Stimulated activated CD4-positive, alpha-beta T cell treated with anti-CD3 and anti-CD28 coated beads, Interleukin-1b, Interleukin-23, amount 100 ng/mL, for 24 hours (primary cell): Measurements from ENCODE around the gene MBOAT2.
"Not testable (repeated sequence)": the region's sequence is repeated elsewhere in the genome, so short reads cannot be mapped to it uniquely, and the experiment has no call there.

Experiments used
- DNase-seq, 4 experiments: peaks; one replicate each; pipeline ENCODE4 v3.0.0-alpha.2; 2020; ENCODE audit warnings: low read depth in 4 of 4, low spot score in 1 of 4

MBOAT2 gene

DNA sequence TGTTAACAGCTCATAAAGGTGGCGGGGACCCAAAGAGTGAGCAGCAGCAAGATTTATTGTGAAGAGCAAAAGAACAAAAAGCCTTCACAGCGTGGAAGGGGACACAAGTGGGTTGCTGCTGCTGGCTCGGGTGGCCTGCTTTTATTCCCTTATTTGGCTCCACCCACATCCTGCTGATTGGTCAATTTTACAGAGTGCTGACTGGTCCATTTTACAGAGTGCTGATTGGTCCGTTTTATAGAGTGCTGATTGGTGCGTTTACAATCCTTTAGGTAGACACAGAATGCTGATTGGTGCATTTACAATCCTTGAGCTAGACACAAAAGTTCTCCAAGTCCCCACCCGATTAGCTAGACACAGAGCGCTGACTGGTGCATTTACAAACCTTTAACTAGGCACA, 100.7 kb downstream of the MBOAT2 start:
- not testable (repeated sequence) for DNase-seq

DNA sequence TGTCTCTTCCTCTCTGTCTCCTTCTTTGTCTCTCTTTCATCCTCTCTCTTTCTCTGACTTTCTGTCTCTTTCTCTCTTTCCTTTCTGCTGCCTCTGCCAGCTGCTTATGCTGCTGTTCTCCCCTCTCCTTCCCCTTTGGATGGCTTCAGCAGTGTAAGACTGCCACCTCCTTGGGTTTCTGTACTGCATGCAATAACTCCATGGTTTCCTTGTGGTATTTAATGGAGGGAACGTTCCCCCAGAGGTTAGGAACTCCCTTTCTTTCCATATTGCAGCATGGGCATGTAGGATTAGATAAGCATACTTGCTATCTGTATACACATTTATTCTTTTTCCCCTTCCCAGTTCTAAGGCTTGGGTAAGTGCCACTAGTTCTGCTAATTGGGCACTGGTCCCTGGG, 106.3 kb downstream of the MBOAT2 start:
- not testable (repeated sequence) for DNase-seq

DNA sequence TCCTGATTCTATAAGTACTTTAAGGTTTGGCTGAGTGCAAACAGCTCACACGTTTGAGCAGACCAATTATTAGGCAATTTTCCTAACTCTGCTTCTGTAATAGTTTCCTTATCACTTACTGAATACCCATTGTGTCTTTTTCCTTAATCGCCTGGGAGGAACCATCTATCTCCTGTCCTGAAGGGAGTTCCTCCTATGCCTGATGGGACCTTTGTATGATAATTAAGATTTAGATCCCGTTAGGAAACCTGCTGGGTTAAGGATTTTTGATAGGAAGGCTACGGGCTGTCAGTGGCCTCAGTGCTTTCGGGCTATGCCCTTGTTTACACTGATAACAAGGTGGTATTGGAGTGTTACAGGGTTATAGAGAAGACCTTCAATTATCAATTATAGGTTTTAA, 106.8 kb downstream of the MBOAT2 start:
- DNase-seq, result not testable (repeated sequence)

DNA sequence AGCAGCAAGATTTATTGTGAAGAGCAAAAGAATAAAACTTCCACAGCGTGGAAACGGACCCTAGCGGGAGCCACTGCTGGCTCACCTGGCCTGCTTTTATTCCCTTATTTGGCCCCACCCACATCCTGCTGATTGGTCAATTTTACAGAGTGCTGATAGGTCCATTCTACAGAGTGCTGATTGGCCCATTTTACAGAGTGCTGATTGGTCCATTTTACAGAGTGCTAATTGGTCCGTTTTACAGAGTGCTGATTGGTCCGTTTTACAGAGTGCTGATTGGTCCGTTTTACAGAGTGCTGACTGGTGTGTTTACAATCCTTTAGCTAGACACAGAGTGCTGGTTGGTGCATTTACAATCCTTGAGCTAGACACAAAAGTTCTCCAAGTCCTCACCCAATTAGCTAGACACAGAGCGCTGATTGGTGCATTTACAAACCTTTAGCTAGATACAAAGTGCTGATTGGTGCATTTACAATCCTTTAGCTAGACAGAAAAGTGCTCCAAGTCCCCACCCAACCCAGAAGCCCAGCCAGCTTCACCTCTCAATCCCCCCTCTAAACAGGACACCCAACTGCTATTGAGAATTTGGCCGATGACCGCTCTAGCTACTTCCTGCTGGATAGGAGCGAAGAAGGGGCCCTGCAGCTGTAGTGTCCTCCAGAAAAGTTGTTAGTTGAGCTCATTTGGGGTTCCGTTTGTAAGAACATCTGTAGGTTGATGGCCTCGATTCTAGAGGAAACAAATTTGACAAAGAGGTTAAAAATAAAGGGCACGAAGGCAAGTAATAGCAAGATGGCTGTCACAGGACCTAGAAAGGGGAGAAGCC, 108.2 kb downstream of the MBOAT2 start:
- not testable (repeated sequence) for DNase-seq

DNA sequence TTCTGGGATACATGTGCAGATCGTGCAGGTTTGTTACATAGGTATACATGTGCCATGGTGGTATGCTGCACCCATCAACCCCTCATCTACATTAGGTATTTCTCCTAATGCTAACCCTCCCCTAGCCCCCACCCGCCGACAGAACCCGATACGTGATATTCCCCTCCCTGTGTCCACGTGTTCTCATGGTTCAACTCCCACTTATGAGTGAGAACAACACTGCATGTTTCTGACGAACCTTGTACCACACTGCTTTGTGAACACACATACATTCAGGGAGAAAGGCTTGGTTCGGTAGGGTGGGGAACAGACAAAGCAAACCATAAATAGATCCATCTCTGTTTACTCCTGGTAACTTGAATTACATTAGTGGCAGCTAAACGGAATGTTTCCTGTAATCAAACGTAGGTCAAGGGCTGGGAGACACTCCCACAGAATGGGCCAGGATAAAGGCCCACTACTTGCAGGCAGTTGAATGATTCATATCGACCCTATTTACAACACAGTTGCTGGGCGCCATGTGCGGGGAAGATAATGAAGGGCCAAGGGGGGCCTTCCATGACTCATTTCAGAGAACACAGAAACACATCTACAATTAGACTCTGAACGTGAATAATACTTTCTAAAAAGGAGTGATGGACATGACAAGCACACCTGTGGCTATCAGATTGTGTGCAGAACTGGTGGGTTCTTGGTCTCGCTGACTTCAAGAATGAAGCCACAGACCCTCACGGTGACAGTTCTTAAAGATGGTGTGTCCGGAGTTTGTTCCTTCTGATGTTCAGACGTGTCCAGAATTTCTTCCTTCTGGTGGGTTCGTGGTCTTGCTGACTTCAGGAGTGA, 109.3 kb downstream of the MBOAT2 start:
- no peak for DNase-seq

DNA sequence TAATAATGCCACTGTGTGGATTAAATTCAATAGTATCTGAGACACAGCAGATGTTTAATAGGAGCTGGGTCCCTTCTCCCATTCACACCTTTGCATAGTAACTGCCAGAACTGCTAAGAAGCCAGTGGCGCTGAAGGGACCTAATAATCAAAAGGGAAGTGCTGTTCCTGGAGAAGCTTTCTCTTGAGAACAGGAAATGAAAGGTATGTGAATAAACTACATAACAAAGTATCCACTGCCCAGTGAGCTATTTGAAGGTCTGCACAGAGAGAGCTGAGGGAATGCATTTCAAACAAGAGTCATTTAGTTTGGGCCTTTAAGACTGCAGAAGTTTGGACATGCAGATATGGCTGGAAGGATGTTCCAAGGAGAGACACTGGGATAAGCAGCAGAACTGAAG, 110.0 kb downstream of the MBOAT2 start:
- DNase-seq, result no peak

DNA sequence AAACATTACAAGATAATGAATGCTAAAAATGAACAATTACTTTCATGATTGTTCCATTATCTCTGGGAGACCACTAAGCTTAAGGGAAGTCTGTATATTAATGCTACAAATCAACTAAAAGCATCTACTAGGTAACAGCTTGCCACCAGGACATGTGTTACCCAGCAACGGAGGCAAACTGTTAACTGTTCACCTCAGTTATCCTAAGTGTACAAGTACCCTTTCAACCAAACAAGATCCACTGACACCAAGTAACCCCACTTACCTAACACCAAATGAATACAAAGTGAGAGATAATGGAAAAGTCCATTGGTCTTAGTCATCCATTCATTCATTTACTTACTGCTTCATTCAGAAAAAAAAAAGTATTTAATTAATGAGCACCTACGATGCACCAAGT, 111.4 kb downstream of the MBOAT2 start:
- DNase-seq, result no peak

DNA sequence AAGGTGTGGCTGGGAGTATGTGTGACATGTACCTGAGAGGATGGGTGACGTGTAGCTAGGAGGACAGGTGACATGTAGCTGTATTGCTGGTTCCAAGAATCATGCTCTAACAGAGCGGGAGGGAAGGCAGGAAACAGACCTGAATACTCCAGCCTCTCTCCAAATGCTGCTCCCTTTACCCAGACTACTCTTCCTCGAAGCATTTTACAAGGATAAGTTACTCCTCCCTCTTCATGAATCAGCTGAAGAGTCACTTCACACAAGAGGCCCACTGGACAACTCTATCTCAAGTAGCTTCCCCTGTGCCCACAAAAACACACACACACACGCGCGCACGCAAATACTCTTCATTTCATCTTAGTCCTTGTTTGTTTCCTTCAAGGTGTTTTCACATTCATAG, 113.5 kb downstream of the MBOAT2 start:
- no peak for DNase-seq

DNA sequence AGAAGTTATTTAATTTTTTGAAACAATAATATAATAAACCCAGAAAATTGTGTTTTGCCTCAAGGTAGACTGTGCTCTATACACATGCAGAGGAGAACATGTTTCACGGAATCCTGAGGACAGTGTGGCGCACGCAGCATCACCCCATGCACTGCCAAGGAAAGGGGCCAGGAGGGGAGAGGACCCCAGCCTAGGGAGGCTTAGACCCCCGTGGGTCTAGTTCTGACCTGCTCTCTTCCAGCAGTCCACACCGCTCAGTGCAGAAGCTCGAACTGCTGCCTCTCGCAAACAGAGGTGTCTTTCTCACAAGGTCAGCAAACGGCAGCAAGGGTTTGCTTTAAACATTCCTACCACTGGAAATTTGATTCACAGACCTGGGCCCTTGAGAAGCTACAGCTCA, 114.5 kb downstream of the MBOAT2 start:
- no peak for DNase-seq

DNA sequence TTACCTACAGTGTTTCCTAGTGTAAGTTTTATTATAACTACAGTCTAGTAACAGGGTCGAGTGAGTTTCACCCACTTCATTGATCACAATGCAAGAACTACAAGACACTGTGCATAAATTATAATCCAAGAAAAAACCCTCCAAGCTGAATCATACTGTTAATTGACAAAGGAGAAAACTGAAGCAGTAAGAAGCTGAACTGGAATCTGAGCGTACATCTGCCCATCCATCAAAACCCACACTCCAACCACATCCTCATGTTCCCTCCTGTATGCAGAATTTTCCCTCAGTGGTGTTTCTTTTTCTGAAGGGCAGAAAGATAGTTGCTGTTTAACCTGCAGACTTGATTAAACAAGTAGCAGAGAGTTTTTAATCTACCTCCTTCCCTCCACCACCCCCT, 116.6 kb downstream of the MBOAT2 start:
- no peak for DNase-seq

DNA sequence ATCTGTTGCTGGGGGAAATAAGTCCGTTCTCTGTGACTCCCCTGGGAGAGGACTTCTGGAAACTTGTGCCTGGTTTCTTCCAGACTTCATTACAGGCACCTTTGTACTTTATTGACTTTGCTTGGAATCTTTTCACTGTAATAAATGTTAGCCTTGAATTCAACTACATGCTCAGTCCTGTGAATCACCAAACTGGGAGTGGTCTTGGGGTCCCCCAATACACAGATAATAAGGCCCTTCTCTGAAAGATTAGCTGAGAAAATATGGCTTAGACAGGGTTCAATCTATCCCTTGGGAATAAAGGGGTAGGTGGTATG, 117.3 kb downstream of the MBOAT2 start:
- no peak for DNase-seq

DNA sequence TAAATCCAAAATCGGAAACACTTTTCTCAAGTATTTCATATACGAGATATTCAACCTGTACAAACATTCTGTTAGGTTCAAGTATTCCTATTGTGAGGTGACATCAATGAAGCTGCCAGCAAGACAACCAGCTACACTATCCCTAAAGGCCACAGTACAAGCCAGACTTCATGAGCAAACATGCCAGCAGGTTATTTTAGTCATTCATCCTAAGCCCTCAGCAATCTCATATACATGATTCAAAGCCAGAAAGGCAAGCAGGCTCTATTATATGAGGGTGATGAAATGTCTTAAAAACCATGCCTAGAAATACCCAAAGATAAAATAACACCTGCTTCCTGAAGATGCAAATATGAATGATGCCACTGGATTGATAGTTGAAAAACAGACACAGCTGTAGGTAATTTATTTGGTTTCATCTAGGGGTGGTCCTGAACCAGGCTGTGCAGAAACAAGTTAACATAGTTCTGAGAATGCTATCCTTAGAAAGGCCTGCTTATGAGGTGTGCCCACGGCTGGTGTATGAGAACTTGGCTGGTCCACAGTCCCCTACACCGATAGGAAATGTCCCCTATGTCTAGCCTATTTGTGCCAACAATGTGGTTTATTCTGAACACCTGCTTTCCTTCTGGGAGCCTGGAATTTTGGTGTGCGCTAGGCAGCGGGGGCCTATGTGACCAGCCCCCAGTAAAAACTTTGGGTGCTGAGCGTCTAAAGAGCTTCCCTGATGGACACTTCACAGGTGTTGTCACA, 117.9 kb downstream of the MBOAT2 start:
- DNase-seq, result no peak

DNA sequence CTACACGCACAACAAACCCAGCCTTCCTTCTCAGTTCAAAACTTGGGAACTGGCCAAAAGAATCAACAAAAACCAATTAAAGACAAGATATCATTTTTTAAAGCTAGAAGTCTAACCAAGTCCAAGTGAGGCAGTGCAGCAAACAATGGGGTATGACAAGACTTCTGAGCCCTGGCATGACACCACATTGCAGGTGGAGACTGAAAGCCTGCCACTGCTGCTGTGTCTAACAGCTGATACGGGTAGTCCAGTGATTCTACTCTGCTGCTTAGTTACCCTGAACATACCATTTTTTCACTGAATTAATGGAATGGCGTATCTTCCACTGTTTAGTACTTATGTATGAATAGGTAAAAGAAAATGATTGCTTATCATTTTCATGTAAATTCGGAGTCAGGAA, 118.7 kb downstream of the MBOAT2 start:
- no peak for DNase-seq

DNA sequence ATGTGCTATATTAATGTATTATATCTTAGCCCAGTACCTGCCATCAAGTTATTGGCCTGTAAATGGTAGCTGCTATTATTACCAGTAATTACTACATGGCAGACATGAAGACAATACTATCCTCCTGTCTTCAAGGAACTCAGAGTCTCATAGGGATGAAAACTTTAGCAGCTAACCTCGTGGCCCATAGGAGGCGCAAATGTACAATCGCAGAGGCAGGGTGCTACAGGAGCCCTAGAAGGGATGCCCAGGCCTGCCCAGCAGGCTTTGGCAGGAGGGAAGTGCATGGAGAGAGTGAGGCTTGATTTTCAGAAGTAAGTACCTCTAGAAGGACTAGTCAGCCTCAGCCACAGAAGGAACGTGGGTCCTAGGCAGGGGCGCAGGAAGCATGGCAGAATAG, 121.4 kb downstream of the MBOAT2 start:
- DNase-seq, result no peak

DNA sequence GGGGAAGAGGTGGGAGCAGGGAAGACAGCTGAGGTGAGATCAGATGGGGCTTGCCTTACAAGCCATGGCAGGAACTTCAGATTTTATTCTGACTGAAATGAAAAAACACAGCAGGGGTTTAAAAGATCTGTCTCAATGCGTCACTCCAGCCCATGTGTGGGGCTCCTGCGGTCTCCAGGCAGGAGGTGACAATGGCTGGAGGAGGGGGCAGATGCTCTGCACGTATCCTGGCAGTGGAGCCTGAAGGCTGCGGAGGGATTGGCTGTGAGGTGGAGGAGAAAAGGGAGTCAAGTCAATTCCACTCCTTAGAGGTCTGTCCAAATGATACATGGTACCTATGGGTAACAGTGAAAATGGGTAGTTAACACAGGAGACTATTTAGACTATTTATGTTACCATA, 125.6 kb downstream of the MBOAT2 start:
- no peak for DNase-seq

DNA sequence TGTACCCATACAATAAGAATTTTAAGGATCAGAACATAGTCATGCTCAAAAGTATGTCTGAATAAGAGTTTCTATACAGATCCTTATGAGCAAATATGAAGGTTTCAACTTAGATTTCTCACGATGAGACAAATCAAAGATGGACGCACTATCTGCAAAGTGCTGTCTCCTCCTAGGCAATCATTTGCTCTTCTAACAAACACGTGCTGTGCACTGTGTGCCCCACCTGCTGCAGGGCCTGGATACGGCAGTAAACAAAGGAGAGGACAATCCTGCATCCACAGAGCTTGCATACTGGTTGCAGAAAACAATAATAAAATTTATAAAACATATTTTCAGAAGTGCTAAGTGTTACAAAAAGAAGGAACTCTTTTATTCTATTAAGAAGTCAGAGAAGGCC, 126.2 kb downstream of the MBOAT2 start:
- DNase-seq, result no peak

DNA sequence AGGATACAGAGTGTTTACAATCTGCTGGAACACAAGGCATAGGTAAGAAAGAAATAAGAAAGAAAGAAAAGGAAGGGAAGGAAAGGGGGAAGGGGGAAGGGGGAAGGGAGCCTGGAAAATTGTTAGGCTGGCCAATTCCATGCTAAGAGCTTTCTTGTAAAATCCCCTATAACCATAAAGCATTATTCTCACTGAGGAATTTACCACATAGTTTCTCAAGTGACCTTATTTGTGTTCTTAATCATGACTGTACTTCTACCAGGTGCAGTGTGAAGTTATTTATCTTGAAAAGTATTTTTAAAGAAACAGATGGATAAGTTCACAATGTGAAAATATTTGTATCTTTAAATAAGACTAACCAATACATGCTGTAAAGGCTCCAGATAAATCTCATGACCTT, 126.9 kb downstream of the MBOAT2 start:
- DNase-seq, result no peak

DNA sequence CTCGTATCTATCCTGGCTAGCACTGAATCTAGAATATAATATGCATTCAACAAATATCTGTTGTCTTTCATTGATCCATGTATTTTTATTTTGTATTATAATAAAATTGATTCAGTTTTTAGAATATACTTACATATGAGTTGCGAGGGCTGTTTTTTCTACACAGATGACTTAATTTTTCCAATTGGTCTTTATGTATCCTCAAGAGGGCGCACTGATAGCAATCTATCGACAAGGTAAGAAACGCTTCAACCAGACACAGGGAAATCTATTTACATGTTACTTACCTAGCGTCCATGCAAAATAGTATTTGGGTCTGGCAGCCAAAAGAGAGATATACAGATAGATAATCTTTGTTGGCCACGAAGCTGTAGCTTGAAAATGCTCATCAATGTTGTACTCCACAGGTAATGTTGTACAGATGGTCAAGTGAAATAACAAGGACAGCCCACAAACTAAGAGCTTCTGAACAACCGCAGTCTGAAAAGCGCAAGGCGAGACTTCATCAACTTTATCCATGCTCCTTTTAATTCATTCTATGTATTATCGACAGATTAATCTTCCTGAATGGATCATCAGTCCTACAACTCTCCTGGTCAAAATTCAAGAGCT, 130.6 kb downstream of the MBOAT2 start:
- no peak for DNase-seq

DNA sequence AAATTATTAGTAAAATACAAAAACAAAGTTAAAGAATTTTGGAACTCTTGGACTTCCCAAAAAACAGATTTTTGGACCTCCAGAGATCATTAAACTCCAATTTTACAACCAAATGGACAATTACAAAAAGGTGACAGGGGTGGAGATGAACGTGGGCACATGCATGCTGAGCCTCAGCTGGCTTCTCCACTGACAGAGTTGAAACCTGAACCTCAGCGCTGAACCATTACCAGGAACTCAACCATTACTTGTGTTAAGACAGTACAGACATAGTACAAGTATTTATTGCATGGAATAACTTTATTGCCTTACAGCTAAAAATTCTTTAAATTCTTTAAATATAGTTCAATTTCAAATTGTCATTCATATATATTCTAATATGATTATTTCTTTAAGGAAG, 133.0 kb downstream of the MBOAT2 start:
- no peak for DNase-seq

DNA sequence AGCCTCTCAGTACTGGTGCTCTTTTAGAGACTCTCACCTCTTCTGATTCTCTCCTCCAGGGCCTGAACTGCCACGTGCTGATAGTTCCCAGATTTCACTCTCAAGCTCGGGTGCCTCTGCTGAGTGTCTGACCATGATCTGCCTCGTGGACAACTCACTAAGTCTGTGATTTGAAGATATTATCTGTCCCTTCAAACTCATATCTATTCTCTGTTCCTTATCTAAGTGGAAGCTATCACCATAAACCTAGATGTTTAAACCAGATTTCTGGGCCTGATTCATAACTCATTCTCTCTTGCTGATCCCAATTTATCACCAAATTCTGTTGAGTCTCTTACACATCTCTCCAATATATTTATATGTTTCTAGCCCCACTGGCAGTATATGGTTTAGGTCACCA, 136.1 kb downstream of the MBOAT2 start:
- DNase-seq, result no peak

DNA sequence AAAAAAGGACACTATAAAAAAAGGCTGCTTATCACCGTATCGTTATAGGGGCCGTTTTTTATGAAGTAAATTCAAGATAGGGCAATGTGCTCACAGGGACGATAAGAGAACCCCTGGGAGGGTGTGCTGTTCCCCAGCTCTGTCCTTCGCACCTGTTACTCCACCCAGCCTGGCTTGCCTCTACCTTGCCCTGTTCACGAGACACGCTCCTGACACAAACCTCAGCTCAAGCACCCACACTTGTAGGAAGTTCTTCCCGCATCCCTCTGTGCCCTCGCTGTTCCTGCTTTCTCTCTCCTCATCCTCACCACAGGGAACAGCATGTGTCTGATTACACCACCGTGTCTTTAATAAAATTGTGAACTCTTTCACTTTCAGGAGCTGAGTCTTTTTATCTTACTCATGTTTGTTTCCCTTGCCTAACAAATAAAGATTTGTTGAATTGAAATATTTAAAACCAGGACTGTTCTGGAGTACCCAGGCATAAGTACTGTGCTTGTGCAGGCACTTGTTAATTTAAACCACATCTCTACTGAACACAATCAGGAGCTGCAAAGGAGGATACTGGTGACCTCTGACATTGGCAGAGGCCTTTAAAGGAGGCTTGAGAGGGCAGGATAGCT, 140.0 kb downstream of the MBOAT2 start:
- no peak for DNase-seq
